Measurements from ENCODE around the gene RAD51D. TPM values are rescaled to one million over a fixed set of nuclear protein-coding genes. Genes with fewer than 3 reads are reported as not detected.

Gene RAD51D
- total RNA-seq, 2 experiments from 2014 or later = 32.1 to 33.6 TPM

GRCh38 chr17:35064516-35065215, 55.0 kb downstream of the RAD51D start:
- no peak for ATAC-seq
- H3K4me1 Mint-ChIP-seq (ENCODE audit: low read depth) = peaks cover 53% of the 10 kb centered on the region
- no peak overlapping the region for H3K4me3 Mint-ChIP-seq
- CTCF ChIA-PET = interaction anchor here (0.6 to 7.9 kb wide), 21 partner anchors 9 to 82 kb away, joined by 3 to 57 read pairs (median 9); partner anchors contain the start of gene RAD51D
- peaks cover 25% of the 10 kb centered on the region for H3K36me3 Mint-ChIP-seq (ENCODE audit: low read depth)
- no peak for DNase-seq
- H3K27me3 Mint-ChIP-seq (ENCODE audit: low read depth) = no peaks in the 10 kb centered on the region
- POLR2A ChIA-PET = interaction anchor here (0.7 to 2.5 kb wide), 11 partner anchors 9 to 54 kb away, joined by 3 to 20 read pairs (median 7); no protein-coding TSS in a partner anchor
- H3K9me3 Mint-ChIP-seq (ENCODE audit: insufficient read depth) = no peaks in the 10 kb centered on the region
- H3K27ac Mint-ChIP-seq = no peak overlapping the region

GRCh38 chr17:35063514-35064223, 56.0 kb downstream of the RAD51D start, which contains the start of gene RFFL:
RFFL (minus strand) TSS chr17:35063707; CDS start chr17:35026553, 37,154 bp downstream.
- H3K36me3 Mint-ChIP-seq (ENCODE audit: low read depth) = peaks cover 28% of the 10 kb centered on the region
- peak within 1 kb of the TSS; percentile 48 for H3K4me3 Mint-ChIP-seq
- ChIA-PET CTCF (interaction anchor here (0.6 to 7.9 kb wide), 32 partner anchors 10 to 83 kb away, joined by 3 to 57 read pairs (median 6); partner anchors contain the start of genes LIG3 and RAD51D), POLR2A (interaction anchor here (0.6 to 2.5 kb wide), 19 partner anchors 9 to 85 kb away, joined by 3 to 20 read pairs (median 7); no protein-coding TSS in a partner anchor)
- H3K9me3 Mint-ChIP-seq (ENCODE audit: insufficient read depth) = no peaks in the 10 kb centered on the region
- peak; percentile 92 for DNase-seq
- ATAC-seq = peak; percentile 99
- no peaks in the 10 kb centered on the region for H3K27me3 Mint-ChIP-seq (ENCODE audit: low read depth)
- peak within 1 kb of the TSS; percentile 85 for H3K27ac Mint-ChIP-seq
- H3K4me1 Mint-ChIP-seq (ENCODE audit: low read depth) = peaks cover 49% of the 10 kb centered on the region

GRCh38 chr17:35062308-35062707, 57.4 kb downstream of the RAD51D start:
- POLR2A ChIA-PET = interaction anchor here (1.2 to 2.3 kb wide), 4 partner anchors 9 to 57 kb away, joined by 3 to 13 read pairs (median 10); no protein-coding TSS in a partner anchor
- no peaks in the 10 kb centered on the region for H3K9me3 Mint-ChIP-seq (ENCODE audit: insufficient read depth)
- ATAC-seq (no peak), DNase-seq (no peak)
- CTCF ChIA-PET = interaction anchor here (1.2 to 7.9 kb wide), 8 partner anchors 9 to 40 kb away, joined by 7 to 57 read pairs (median 26); no protein-coding TSS in a partner anchor
- H3K27ac Mint-ChIP-seq = peak overlapping the region; percentile 85
- H3K36me3 Mint-ChIP-seq (ENCODE audit: low read depth) = peaks cover 33% of the 10 kb centered on the region
- H3K4me3 Mint-ChIP-seq = peak overlapping the region; percentile 48
- H3K27me3 Mint-ChIP-seq (ENCODE audit: low read depth) = no peaks in the 10 kb centered on the region
- H3K4me1 Mint-ChIP-seq (ENCODE audit: low read depth) = peaks cover 41% of the 10 kb centered on the region

- ATAC-seq = no peak
- Mint-ChIP-seq H3K36me3 (ENCODE audit: low read depth) (peaks cover 28% of the 10 kb centered on the region), H3K27me3 (ENCODE audit: low read depth) (no peaks in the 10 kb centered on the region), H3K4me1 (ENCODE audit: low read depth) (peaks cover 18% of the 10 kb centered on the region), H3K4me3 (no peak overlapping the region), H3K9me3 (ENCODE audit: insufficient read depth) (no peaks in the 10 kb centered on the region), H3K27ac (no peak overlapping the region)
- POLR2A ChIA-PET = no interaction called here
- CTCF ChIA-PET = no interaction called here
- no peak for DNase-seq
Measured at GRCh38 chr17:35057332-35057915, 62.2 kb downstream of the RAD51D start.

- ATAC-seq (no peak), DNase-seq (no peak)
- Mint-ChIP-seq H3K4me3 (no peak overlapping the region), H3K27ac (no peak overlapping the region), H3K4me1 (ENCODE audit: low read depth) (peaks cover 30% of the 10 kb centered on the region), H3K36me3 (ENCODE audit: low read depth) (peaks cover 22% of the 10 kb centered on the region), H3K9me3 (ENCODE audit: insufficient read depth) (no peaks in the 10 kb centered on the region), H3K27me3 (ENCODE audit: low read depth) (no peaks in the 10 kb centered on the region)
- CTCF ChIA-PET = interaction anchor here (0.8 to 1.6 kb wide), 2 partner anchors 15 to 33 kb away, joined by 3 to 5 read pairs; no protein-coding TSS in a partner anchor
- POLR2A ChIA-PET = no interaction called here
Measured at GRCh38 chr17:35056013-35056412, 63.6 kb downstream of the RAD51D start.

GRCh38 chr17:35053204-35053603, 66.5 kb downstream of the RAD51D start:
- Mint-ChIP-seq H3K27ac (no peak overlapping the region), H3K4me1 (ENCODE audit: low read depth) (peaks cover 45% of the 10 kb centered on the region), H3K9me3 (ENCODE audit: insufficient read depth) (no peaks in the 10 kb centered on the region), H3K4me3 (no peak overlapping the region), H3K36me3 (ENCODE audit: low read depth) (peaks cover 16% of the 10 kb centered on the region), H3K27me3 (ENCODE audit: low read depth) (no peaks in the 10 kb centered on the region)
- POLR2A ChIA-PET = interaction anchor here (0.5 to 2.2 kb wide), 5 partner anchors 10 to 30 kb away, joined by 3 to 12 read pairs (median 5); partner anchors contain the start of gene RFFL
- no peak for ATAC-seq
- CTCF ChIA-PET = interaction anchor here (1.1 to 1.6 kb wide), 7 partner anchors 9 to 67 kb away, joined by 3 to 17 read pairs (median 3); partner anchors contain the start of gene RFFL
- DNase-seq = no peak

- ATAC-seq (no peak), DNase-seq (no peak)
- H3K9me3 Mint-ChIP-seq (ENCODE audit: insufficient read depth) = no peaks in the 10 kb centered on the region
- CTCF ChIA-PET = interaction anchor here (1.1 to 1.6 kb wide), 6 partner anchors 9 to 67 kb away, joined by 3 to 17 read pairs (median 3); partner anchors contain the start of gene RFFL
- H3K27ac Mint-ChIP-seq = no peak overlapping the region
- no peaks in the 10 kb centered on the region for H3K27me3 Mint-ChIP-seq (ENCODE audit: low read depth)
- peaks cover 45% of the 10 kb centered on the region for H3K4me1 Mint-ChIP-seq (ENCODE audit: low read depth)
- no peak overlapping the region for H3K4me3 Mint-ChIP-seq
- POLR2A ChIA-PET = interaction anchor here (1.5 to 2.2 kb wide), 4 partner anchors 10 to 30 kb away, joined by 3 to 12 read pairs (median 5); partner anchors contain the start of gene RFFL
- H3K36me3 Mint-ChIP-seq (ENCODE audit: low read depth) = peaks cover 16% of the 10 kb centered on the region
Measured at GRCh38 chr17:35052780-35053179, 66.9 kb downstream of the RAD51D start.

- H3K36me3 Mint-ChIP-seq (ENCODE audit: low read depth) = peaks cover 10% of the 10 kb centered on the region
- peaks cover 44% of the 10 kb centered on the region for H3K4me1 Mint-ChIP-seq (ENCODE audit: low read depth)
- CTCF ChIA-PET = interaction anchor here (1.0 to 3.1 kb wide), 4 partner anchors 8 to 68 kb away, joined by 3 to 27 read pairs (median 9); partner anchors contain the start of gene RFFL
- peak overlapping the region; percentile 46 for H3K4me3 Mint-ChIP-seq
- DNase-seq (no peak), ATAC-seq (no peak)
- POLR2A ChIA-PET = interaction anchor here (1.7 to 3.0 kb wide), 2 partner anchors 11 to 37 kb away, joined by 5 to 13 read pairs; partner anchors contain the start of gene RFFL
- no peaks in the 10 kb centered on the region for H3K27me3 Mint-ChIP-seq (ENCODE audit: low read depth)
- peak overlapping the region; percentile 88 for H3K27ac Mint-ChIP-seq
- H3K9me3 Mint-ChIP-seq (ENCODE audit: insufficient read depth) = no peaks in the 10 kb centered on the region
Measured at GRCh38 chr17:35052241-35052610, 67.4 kb downstream of the RAD51D start.

- ChIA-PET POLR2A (interaction anchor here (0.5 to 3.0 kb wide), 4 partner anchors 11 to 38 kb away, joined by 3 to 13 read pairs (median 4); partner anchors contain the start of gene RFFL), CTCF (interaction anchor here (1.0 to 3.1 kb wide), 3 partner anchors 9 to 29 kb away, joined by 3 to 27 read pairs (median 15); partner anchors contain the start of gene RFFL)
- Mint-ChIP-seq H3K27ac (peak overlapping the region; percentile 88), H3K4me1 (ENCODE audit: low read depth) (peaks cover 48% of the 10 kb centered on the region), H3K9me3 (ENCODE audit: insufficient read depth) (no peaks in the 10 kb centered on the region), H3K4me3 (peak overlapping the region; percentile 46), H3K36me3 (ENCODE audit: low read depth) (peaks cover 10% of the 10 kb centered on the region), H3K27me3 (ENCODE audit: low read depth) (no peaks in the 10 kb centered on the region)
- ATAC-seq = peak; percentile 18
- DNase-seq = peak; percentile 28
Measured at GRCh38 chr17:35051579-35052240, 68.0 kb downstream of the RAD51D start.

- Mint-ChIP-seq H3K27me3 (ENCODE audit: low read depth) (no peaks in the 10 kb centered on the region), H3K36me3 (ENCODE audit: low read depth) (peaks cover 10% of the 10 kb centered on the region), H3K9me3 (ENCODE audit: insufficient read depth) (no peaks in the 10 kb centered on the region), H3K4me3 (peak overlapping the region; percentile 46), H3K27ac (peak overlapping the region; percentile 88), H3K4me1 (ENCODE audit: low read depth) (peaks cover 53% of the 10 kb centered on the region)
- peak; percentile 62 for DNase-seq
- POLR2A ChIA-PET = interaction anchor here (0.6 to 3.0 kb wide), 5 partner anchors 12 to 39 kb away, joined by 3 to 18 read pairs (median 5); partner anchors contain the start of gene RFFL
- CTCF ChIA-PET = interaction anchor here (0.7 to 3.1 kb wide), 4 partner anchors 9 to 69 kb away, joined by 3 to 27 read pairs (median 9); partner anchors contain the start of gene RFFL
- ATAC-seq = peak; percentile 78
Measured at GRCh38 chr17:35051183-35051578, 68.5 kb downstream of the RAD51D start.
